GM21825 (cell line): ENCODE data around the gene KLRD1.
"Not testable (repeated sequence)": the region's sequence is repeated elsewhere in the genome, so short reads cannot be mapped to it uniquely, and the experiment has no call there.

Experiments used
- ATAC-seq: cut with Tn5 transposase; IDR thresholded peaks from one replicate; pipeline ENCODE4 v1.9.1; 2021; ENCODE audit warnings: mild to moderate bottlenecking, moderate library complexity; ENCODE audit not compliant: unreplicated experiment

The KLRD1 gene, protein sequence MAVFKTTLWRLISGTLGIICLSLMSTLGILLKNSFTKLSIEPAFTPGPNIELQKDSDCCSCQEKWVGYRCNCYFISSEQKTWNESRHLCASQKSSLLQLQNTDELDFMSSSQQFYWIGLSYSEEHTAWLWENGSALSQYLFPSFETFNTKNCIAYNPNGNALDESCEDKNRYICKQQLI

DNA sequence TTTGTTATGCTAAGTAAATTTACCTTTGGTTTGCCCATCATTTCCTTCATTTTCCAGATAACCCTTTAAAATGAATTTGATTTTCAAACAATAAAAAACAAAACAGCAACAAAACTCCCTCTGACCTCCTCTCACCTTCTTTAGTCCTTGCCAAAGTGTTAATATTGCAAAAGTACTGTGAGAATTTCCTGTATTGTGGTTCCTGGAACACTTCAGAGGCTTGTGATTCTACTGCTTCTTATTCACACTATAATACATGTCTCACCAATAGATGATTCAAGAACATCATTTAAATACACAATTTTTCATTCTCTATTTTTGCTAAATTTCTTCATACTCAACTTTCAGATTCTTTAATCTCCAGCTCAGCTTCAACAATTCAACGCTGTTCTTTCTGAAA is at the start of gene KLRD1:
Gene KLRD1, plus strand, starts transcription at position 241 of the 400 bp plus-strand sequence. CDS start 208 bp downstream, outside the sequence.
- no peak for ATAC-seq

DNA sequence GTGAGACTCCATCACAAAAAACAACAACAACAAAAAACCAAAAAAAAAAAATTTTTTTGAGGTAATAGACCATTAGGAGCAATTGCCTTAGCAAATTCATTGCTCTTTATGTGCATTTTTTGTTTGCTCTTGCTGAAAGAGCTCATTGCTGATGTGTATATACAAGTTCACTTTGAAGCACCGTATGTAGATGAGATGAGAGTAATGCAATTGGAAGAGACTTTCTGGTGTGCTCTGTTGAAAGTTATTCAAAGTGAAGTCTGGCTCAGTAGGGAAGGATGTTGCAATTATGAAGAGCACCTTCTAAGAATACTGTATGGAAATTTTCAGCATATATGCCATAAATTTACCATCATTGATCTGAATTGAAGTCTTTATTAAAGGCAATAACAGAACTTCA is 46.7 kb upstream of the KLRD1 start:
- ATAC-seq, result no peak

DNA sequence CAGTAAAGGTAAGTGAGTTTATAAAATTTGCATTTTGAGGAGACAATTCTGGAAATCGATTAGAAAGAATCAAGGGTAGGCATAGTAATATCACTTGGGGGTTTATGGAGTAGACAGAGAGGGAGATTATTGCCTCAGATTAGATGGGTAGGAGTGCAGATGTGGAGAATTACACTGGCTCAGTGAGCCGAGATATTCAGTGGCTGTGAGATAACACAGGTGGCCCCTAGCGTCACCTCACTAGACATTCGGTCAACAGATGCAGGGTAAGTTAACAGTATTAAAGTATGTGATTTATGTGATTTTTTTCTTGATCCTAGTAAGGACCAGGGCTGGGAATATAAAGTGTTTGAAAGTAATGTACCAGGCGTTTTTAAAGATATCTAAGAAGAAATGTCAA is 39.6 kb upstream of the KLRD1 start:
- ATAC-seq, result no peak

DNA sequence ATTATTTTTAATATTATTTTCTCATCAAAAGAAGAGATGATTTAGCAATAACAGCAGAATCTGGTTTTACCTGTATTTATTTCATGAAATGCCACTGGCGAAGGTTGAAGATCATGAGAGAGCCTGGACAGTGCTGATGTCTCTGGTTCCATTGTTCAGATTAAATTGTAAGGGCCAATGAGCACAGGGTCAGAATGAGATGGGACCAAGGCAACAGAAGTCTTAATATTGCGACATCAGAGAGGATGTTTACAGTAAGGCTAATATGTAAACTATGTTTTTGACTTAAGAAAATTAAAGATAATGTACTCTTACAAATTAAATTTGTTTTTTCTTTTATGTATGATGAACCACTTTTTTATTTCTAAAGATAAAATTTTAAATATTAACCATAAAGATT is 35.2 kb upstream of the KLRD1 start:
- ATAC-seq, result no peak

DNA sequence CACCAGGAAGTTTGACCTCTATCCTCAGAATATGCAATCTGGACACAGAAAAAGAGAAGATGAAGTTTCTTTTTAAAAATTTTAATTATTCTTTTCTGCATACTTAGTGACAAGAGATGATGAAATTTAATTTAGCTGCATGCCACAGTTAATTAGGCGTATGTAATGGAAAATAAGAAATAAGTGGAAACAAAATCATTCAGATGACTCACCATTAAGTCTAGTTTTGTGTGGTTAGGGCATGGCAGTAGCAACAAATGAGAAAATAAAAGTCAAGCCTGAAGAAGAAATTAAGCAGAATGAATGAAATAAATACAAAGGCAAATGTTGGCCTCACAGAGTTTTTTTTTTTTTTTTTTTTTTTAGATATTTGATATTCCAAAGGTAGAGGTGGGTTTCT is 30.9 kb upstream of the KLRD1 start:
- no peak for ATAC-seq

DNA sequence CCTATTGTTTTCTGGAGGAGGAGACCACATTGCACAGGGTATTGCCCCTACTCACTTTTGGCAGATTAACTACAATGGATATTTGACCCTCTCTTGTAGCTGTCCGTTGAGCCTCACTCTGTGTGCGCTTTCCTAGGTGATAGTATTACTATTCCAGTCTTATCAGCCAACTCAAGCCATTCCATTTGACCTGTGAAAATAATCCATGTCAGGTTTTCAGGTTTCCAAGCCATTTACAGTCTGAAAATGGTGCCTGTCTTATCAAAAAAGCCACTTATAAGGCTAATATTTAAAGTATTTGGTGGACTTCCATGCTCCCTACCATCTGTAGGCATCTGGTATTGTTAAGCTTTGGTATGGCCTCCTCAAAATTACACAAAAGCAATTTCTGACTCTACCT is 29.6 kb upstream of the KLRD1 start:
- ATAC-seq, result no peak

DNA sequence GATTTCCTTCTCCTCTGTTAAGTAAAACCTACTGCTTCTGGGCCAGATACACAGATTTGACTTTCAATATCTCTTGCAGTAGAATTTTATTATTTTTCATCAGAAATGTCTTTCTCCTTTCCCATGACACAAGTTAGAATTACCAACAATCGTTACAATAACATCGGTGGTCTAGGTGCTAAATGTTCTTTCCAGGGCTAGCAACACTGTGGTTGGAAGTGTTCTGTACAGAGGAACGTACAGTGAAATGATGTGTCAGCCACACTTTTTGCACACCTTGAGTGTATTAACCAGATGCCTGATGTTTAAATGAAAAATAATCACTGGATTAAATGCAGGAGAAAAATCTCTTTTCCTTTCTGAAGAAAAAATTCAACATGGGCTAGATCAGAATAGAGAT is 27.7 kb upstream of the KLRD1 start:
- ATAC-seq, result no peak

DNA sequence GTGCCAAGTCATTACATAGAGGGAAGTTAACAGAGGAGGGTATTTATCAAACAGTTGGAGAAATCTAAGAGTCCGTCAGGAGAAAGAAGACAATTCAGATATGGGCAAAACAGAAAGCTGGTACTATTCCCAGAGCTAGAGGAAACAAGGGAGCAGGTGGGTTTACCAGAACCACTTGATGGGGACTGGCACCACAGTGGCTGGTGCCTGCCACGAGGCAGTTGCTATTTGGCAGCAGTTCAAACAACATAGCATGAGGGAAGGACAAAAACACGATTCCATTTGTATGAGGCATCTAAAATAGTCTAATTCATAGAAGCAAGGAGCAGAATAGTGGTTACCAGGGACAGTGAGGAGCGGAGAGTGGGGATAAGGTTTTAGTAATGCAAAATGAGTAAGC is 24.6 kb upstream of the KLRD1 start:
- no peak for ATAC-seq

DNA sequence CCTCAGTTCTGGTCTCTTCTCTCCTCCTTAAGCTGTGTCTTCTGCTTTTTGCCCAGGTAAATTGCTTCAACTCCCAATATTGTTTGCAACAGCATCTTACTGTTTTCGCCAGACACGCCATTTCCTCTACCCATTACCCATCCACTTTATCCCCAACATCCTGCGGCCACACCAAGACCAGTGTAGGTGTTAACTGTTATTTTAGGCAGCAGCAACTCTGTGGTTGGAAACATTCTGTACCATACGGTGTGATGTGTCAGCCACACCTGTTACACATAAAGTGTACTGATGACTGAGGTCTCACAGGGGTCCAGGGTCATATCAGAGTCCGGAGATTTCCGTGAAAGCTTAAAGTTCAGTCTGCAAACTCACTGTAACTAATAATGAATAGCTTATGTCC is 21.8 kb upstream of the KLRD1 start:
- no peak for ATAC-seq

DNA sequence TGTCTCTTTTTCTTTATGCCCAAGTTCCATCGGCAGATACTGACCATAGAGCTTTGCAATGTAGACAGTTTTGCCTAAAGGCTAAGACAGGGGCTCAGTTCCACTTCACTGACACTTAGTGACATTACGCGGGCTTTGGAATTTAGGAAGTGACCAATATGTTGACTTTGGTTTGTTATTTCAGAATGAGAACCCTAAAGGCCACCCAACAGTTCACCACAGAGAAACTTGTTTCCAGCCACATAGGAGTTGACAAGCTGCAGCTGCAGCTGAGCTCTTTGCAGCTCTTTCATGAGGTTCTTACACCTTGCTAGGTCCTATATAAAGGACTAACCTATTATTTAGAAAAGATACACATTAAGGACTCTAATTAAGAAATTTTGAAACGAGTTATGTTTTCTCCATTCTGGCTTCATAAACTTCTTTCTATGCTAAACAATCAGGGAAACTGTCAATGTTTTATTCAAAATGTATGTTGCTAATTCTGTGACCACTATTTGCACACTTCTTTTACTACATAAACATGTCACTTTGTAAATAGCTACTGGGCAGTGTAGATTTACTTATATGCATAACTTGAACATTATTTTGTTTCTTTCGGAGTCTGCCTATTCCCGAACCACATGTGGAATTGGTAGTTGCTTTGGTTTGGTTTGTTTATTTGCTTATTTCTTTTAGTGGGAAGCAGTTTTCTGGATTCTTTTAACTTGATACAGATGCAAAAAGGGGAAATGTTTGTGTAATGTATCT is 18.5 kb upstream of the KLRD1 start:
- no peak for ATAC-seq

DNA sequence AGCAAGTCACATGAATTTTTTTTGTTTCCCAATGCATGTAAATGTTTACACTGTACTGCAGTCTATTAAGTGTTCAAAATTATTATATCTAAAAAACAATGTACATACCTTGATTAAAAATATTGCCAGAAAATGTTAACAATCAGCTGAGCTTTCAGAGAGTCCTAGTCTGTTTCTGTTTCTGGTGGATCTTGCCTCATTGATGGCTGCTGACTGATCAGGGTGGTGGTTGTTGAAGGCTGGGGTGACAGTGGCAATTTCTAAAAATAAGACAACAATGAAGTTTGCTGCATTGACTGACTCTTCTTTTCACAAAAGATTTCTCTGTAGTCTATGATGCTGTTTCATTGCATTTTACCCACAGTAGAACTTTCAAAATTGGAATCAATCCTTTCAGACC is 16.6 kb upstream of the KLRD1 start:
- no peak for ATAC-seq

DNA sequence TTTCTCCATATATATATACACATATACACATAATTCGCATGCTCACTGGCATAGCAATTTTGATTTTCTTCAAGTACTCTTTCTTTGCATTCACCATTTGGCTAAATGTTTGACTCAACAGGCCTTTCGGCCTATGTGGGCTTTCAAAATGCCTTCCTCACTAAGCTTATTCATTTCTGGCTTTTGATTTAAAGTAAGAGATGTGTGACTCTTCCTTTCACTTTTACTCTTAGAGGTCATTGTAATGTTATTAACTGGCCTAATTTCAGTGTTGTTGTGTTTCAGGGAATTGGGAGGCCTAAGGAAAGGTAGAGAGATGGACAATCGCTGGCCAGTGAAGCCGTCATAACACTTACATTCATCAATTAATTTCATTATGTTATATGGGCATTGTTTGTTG is 14.5 kb upstream of the KLRD1 start:
- no peak for ATAC-seq

DNA sequence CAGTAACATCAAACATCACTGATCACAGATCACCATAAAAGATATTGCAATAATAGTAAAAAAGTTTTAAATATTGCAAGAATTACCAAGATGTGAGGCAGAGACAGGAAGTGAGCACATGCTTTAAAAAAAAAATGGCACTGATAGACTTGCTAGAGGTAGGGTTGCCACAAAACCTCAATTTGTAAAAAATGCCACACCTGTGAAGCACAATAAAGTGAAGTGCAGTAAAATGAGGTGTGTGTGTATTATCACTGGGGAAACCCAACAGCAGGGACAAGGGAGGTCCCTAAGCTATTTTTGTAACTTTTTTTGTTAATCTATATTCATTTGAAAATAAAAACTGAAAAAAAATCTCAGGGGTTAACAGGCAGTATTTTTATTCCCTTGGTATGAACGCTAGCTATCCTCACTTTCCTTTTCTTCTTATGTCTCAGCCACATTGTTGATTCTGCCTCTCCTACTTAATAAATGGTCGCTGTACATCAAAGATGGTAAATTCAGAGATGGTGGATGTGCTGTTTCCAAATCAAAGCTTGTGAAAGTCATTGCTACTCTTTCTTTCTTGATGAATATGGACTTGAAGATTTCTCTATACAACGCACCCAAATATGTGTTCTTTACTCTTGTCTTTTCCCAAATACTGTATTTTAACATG is 14.0 kb upstream of the KLRD1 start:
- ATAC-seq, result no peak

DNA sequence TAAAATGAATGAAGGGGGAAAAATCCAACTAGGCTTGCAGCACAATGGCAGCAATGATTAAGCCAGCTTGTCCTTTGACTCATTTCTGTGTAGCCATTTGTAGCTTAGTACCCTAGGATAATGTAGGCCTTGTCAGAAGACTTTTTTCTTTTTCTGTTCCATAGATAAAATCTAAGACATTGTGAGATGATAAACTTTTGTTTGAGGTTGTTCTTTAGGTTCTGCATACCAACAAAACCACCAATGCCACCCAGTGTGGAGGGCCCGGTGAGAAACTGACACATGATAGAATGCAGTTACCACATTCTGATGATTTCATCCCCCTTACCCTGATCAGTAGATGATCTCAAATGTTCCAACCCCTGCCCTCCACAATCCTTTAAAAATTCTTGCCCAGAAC is 6.6 kb upstream of the KLRD1 start:
- no peak for ATAC-seq

DNA sequence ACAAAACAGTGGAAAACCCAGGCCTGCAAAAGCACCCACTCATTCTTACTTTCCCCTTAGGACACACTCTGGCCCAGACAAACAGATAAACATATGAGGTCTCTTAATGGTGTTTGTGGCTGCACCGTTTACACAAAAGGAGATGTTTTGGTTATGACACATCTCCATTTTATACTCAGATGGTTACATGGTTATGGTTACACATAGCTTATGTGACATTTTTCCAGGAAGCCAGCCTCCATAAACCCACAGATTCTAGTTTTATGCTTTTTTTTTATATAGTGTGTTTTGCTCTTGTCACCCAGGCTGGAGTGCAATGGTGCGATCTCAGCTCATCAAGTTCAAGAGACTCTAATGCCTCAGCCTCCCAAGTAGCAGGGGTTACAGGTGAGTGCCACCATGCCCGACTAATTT is 3.5 kb upstream of the KLRD1 start:
- no peak for ATAC-seq

DNA sequence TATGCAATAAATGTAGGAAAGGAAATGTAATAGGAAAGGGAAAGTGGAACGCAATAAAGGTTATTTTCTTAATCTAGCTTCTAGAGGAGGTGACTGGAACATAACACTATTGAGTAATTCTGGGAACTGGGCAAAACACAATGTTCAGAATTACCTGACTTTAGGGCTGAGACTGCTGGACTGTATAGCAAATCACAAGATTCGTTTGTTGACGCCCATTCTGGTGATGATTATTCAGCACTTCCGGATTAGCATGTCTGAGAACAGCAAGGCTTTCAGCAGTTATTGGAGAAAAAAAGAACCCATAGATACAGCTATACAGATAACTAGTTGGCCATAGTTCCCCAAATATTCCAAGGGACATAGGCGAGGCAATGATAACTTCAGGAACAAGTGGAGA is 2.3 kb upstream of the KLRD1 start:
- no peak for ATAC-seq

DNA sequence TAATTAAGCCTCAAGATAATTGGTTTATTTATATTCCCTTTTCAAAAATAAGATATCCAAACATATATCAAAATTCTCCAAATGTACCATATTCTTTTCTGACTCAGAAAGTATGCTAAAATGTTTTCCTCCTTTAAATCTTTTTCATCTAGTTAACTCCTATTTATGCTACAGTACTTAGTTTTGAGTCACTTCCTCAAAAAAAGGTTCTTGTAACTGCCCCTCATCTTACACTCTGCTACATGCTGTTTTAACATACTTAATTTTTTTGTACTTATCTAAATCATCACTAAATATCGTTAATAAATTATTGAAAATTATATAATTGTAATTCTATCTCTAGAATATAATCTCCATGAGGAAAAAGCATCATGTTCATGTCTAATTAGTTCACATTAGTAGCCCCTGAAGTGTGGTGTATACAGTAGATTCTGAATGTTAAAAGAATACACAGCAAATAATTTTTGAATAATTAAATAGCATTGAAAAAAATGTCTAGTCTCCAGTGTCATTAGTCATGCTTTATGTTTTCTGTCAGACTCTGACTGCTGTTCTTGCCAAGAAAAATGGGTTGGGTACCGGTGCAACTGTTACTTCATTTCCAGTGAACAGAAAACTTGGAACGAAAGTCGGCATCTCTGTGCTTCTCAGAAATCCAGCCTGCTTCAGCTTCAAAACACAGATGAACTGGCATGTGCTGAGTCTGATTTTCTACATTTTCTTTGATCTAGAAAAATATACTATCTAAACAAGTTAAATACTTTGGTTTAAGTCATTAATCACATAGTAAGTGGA is 3.5 kb downstream of the KLRD1 start:
- ATAC-seq, result no peak

DNA sequence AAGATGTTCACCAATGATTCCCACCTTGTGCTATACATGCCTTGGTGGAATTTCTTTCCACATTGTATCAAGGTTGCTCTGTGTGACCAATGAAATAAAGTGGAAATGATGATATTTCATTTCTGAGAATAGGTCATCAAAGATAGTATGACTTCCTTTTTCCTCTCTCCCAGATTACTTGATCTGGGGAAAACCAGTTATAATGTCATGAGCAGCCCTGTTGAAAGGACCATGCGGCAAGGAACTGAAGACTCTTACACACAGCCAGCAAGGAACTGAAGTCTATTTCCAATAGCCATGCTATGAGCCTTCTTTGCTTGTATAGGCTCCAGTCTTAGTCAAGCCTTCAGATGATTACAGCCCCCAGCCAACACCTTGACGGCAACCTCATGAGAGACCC is 11.7 kb downstream of the KLRD1 start:
- no peak for ATAC-seq

DNA sequence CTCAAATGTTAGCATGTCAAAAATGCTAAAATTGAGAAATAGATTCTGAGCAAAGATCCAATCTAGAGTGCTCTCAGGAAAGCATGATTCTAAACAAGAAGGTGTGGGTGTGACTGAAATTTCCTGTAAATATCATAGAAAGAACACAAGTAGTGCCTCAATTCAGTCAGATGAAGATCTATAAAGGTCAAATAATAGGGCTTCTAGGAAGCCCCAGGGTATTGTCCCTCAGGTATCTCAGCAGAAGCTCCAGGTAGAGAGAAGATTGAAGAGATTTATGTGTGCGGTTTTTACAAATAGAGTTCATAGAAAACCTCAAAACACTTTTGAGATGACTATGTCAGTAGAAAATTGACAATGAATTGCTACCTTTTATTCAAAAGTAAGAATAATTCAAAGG is 13.0 kb downstream of the KLRD1 start:
- no peak for ATAC-seq

DNA sequence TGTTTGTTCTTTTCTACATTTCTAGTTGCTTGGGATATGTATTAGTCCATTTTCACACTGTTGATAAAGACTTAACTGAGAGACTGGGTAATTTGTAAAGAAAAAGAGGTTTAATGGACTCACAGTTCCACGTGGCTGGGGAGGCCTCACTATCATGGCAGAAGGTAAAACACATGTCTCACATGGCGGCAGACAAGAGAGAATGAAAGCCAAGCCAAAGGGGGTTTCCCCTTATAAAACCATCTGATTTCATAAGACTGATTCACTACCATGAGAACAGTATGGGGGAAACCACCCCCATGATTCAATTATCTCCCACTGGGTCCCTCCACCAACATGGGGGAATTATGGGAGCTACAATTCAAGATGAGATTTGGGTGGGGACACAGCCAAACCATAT is 21.0 kb downstream of the KLRD1 start:
- ATAC-seq, result not testable (repeated sequence)

DNA sequence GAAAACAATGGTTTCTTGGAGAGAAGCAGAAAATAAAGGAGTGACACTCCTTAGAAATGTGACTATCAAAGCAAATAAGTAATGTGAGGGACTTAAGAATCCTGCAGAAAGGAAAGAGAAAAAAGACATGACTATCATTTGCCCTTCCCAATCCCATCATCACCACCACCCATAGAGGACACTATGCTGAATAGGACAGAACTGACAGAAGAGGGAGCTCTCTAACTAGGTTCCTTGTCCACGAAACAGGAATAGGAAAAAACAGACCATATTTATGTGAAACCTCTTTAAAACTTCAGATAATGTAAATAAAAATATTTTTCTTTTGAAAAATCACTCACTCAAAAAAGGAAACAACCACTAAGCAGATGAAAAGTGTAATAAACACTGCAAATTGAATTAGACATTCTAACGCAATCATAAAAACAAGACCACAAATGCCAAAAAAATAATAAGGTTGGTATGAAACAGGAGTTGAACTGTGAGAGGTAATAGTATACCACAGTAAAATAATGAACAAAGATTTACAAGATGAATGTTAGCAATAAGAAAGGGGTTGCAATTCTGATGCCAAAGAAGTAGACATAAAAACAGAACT is 24.1 kb downstream of the KLRD1 start:
- peak; percentile 54 for ATAC-seq
